ENCODE measurements around the gene ANKRD53. TPM values are rescaled to one million over a fixed set of nuclear protein-coding genes. Genes with fewer than 3 reads are reported as not detected.

Gene ANKRD53
- total RNA-seq, 1 experiment from 2014 or later: not detected

GRCh38 chr2:70962211-70962884 is 16.1 kb upstream of the ANKRD53 start:
- in situ Hi-C loops (cut with HindIII; ENCODE audit: low pct_unique_long_range_greater_than_20kb, low sequenced_read_pairs): no loop called here
- DNase-seq (ENCODE audit: low read depth): no peak

GRCh38 chr2:70962885-70963878 is 15.2 kb upstream of the ANKRD53 start:
- in situ Hi-C loops (cut with HindIII; ENCODE audit: low pct_unique_long_range_greater_than_20kb, low sequenced_read_pairs): no loop called here
- no peak for DNase-seq (ENCODE audit: low read depth)

GRCh38 chr2:70964133-70964532 is 14.3 kb upstream of the ANKRD53 start:
- in situ Hi-C loops (cut with HindIII; ENCODE audit: low pct_unique_long_range_greater_than_20kb, low sequenced_read_pairs): no loop called here
- DNase-seq (ENCODE audit: low read depth): no peak

- in situ Hi-C loops (cut with HindIII; ENCODE audit: low pct_unique_long_range_greater_than_20kb, low sequenced_read_pairs): no loop called here
- DNase-seq (ENCODE audit: low read depth): no peak
Observed at GRCh38 chr2:70964596-70965386, 13.6 kb upstream of the ANKRD53 start.

DNA sequence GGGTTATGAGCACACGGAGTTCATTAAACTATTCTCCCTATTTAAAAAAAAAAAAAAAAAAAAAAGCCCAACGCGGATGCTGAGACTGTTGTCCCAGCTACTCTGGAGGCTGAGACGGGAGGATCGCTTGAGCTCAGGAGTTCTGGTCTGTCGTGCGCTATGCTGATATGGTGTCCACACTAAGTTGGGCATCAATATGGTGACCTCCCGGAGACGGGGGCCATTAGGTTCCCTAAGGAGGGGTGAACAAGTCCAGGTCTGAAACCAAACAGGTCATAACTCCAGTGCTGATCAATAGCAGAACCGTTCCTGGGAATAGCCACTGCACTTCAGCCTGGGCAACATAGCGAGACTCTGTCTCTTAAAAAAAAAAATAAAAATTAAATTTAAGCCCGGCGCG is 12.9 kb upstream of the ANKRD53 start:
- in situ Hi-C loops (cut with HindIII; ENCODE audit: low pct_unique_long_range_greater_than_20kb, low sequenced_read_pairs): no loop called here
- no peak for DNase-seq (ENCODE audit: low read depth)

DNA sequence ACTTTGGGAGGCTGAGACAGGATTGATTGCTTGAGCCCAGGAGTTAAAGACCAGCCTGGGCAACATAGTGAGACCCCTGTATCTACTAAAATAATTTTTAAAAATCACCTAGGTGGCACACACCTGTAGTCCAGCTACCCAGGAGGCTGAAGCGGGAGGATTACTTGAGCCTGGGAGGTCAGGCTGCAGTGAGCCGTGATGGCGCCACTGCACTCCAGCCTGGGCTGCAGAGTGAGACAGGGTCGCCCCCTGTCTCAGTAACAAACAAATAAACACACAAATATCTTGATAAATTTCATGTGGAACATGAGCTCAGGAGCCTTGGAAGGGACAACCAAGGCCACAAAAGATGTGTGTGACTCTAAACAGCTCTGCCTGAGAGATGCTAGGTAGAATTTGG is 11.7 kb upstream of the ANKRD53 start:
- DNase-seq (ENCODE audit: low read depth): no peak
- in situ Hi-C loops (cut with HindIII; ENCODE audit: low pct_unique_long_range_greater_than_20kb, low sequenced_read_pairs): no loop called here

- in situ Hi-C loops (cut with HindIII; ENCODE audit: low pct_unique_long_range_greater_than_20kb, low sequenced_read_pairs): no loop called here
- DNase-seq (ENCODE audit: low read depth): no peak
Observed at GRCh38 chr2:70967189-70967588, 11.2 kb upstream of the ANKRD53 start.

- in situ Hi-C loops (cut with HindIII; ENCODE audit: low pct_unique_long_range_greater_than_20kb, low sequenced_read_pairs): no loop called here
- no peak for DNase-seq (ENCODE audit: low read depth)
Observed at GRCh38 chr2:70974592-70974991, 3.8 kb upstream of the ANKRD53 start.

GRCh38 chr2:70975237-70975636 is 3.2 kb upstream of the ANKRD53 start:
- in situ Hi-C loops (cut with HindIII; ENCODE audit: low pct_unique_long_range_greater_than_20kb, low sequenced_read_pairs): no loop called here
- DNase-seq (ENCODE audit: low read depth): no peak

- in situ Hi-C loops (cut with HindIII; ENCODE audit: low pct_unique_long_range_greater_than_20kb, low sequenced_read_pairs): no loop called here
- DNase-seq (ENCODE audit: low read depth): no peak
Observed at GRCh38 chr2:70977605-70978205, 725 bp upstream of the ANKRD53 start.

DNA sequence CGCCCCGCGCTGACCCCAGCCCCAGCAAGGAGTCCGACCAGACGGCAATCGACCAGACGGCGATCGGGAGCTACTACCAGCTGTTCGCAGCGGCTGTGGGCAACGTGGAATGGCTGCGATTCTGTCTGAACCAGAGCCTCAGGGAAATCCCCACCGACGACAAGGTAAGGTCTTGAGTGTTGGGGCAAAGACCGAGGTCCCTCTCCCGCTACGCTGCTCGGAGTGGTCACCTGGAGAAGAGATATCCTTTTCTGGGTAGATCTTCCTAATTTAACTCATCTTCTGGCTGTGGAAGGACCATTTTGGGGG is 704 bp downstream of the ANKRD53 start:
- in situ Hi-C loops (cut with HindIII; ENCODE audit: low pct_unique_long_range_greater_than_20kb, low sequenced_read_pairs): no loop called here
- no peak for DNase-seq (ENCODE audit: low read depth)

DNA sequence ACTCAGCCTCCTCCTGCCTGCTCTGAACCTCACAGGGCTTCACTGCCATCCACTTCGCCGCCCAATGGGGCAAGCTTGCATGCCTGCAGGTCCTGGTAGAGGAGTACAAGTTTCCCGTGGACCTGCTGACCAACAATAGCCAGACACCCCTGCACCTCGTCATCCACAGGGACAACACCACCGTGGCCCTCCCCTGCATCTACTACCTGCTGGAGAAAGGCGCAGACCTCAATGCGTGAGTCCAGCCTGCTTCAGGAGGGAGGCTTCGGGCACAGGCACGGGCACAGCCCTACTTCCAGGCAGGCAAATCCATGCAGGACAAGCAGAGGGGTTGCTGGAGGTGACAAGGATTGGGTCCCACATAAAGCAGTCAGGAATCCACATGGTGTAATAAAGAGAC is 1.2 kb downstream of the ANKRD53 start:
- DNase-seq (ENCODE audit: low read depth): no peak

DNA sequence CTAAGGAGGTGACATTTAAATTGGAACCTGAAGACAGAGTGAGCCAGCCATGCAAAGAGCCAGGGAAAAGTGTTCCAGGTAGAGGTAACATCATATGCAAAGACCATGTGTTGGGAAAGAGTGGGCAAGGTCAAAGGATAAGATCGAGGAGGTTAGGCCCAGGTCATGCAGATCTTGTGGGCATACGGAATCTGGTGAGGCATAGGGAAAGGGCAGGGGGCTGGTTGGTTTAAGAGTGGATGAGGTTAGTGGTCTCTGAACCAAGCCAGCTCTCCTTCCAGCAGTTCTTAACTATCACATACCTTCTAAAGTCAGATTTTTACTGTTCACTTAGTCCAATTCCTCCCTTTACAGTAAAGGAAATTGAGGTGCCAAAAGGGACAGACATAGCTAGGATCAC is 3.0 kb downstream of the ANKRD53 start:
- in situ Hi-C loops (cut with HindIII; ENCODE audit: low pct_unique_long_range_greater_than_20kb, low sequenced_read_pairs): no loop called here
- no peak for DNase-seq (ENCODE audit: low read depth)

More for the DNA sequence above, 1.2 kb downstream of the ANKRD53 start:
- in situ Hi-C loops (cut with HindIII; ENCODE audit: low pct_unique_long_range_greater_than_20kb, low sequenced_read_pairs): no loop called here

DNA sequence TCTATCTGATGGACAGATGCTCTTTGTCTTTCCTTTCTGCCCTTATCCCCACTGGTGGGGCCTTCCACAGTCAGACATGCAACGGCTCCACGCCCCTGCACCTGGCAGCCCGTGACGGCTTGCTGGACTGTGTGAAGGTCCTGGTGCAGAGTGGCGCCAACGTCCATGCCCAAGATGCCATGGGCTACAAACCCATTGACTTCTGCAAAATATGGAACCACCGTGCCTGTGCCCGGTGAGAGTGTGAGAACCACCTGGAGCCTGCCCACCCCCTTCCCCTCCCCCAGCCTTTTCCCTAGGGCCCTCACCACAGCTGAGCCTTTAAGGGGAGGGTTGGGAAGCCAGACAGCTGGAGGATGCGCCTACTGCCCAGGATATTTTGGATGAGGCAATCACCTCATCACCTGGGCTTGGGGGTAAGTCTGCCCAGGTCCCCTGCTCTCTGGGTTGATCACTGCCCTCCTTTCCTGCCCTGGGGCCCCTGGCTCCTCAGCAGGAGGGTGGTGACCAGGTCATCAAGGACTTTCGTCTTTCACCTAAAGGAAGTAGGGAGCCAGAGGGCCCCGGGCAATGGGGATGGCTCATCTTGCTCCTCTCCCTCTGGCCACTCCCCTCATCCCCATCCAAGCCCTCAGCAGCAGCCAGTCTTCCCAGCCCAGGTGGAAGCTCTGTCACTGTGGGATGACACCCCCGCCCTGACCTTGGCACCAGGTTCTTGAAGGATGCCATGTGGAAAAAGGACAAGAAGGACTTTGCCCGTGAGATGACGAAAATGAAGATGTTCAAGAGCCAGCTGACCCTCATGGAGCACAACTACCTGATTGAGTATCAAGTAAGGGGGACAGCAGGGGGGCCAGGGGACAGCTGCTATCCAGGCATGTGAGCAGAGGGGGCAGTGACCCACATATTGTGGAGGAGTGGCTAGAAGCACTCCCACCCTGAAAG is 3.7 kb downstream of the ANKRD53 start:
- in situ Hi-C loops (cut with HindIII; ENCODE audit: low pct_unique_long_range_greater_than_20kb, low sequenced_read_pairs): no loop called here
- no peak for DNase-seq (ENCODE audit: low read depth)

DNA sequence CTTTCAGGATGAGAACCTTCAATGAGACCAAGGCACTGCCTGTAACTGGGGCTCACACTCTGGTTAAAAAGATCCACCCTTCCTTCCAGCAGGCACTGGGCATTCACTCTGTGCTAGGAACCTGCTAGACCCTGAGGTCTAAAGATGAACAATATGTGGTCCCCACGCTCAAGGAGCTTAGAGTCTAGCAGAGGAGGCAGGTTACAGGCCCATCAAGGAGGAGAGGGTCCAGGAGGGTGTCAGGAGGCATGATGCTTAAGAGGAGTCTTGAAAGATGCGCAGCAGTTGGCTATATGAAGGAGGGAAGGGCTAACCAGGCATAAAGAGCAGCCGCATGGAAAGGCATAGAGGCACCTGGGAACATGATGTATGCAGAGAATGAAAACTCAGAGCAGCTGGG is 4.5 kb downstream of the ANKRD53 start:
- DNase-seq (ENCODE audit: low read depth): no peak
- in situ Hi-C loops (cut with HindIII; ENCODE audit: low pct_unique_long_range_greater_than_20kb, low sequenced_read_pairs): no loop called here

DNA sequence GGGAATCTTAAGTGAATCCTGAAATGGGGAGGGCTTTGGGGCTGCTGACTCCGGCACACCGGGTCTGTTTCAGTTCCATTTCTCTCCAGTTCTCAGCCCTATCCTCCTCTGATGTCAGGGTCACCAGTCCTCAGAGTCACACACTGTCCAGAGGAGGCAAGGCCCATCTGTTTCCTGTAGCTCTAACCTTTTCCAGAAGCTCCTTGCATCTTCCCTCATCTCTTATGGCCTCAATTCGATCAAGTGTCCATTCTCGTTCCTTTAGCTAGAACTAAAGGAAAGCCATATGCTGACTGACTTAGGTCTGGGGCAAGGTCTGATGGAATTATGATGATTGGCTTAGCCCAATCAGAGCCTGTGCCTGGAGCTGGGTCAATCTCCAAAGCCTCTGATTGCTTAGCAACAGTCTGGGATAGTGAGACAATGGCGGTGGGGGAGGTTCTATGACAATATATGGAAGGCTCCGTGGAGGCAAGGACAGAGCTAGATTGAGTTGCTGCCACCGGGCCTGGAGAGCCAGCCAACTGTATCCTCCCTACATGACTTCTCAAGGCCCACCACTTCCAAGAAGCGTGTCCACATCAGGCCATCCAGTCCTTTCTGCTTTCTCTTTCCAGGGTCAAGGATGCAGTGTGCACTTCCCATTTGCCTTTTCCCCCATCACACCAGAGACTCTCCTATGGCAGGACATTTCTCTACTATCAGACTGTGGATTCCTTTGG is 5.2 kb downstream of the ANKRD53 start:
- in situ Hi-C loops (cut with HindIII; ENCODE audit: low pct_unique_long_range_greater_than_20kb, low sequenced_read_pairs): no loop called here
- no peak for DNase-seq (ENCODE audit: low read depth)

GRCh38 chr2:70984228-70984575 is 5.8 kb downstream of the ANKRD53 start:
- in situ Hi-C loops (cut with HindIII; ENCODE audit: low pct_unique_long_range_greater_than_20kb, low sequenced_read_pairs): no loop called here
- no peak for DNase-seq (ENCODE audit: low read depth)

Measured in Caki2 (cell line).